ENCODE results near the gene NPRL2.
"Not testable (repeated sequence)": the region's sequence is repeated elsewhere in the genome, so short reads cannot be mapped to it uniquely, and the experiment has no call there.

The NPRL2 gene

GRCh38 chr3:50318163-50318562 is 32.4 kb downstream of the NPRL2 start:
- no peak for DNase-seq
- Histone ChIP-seq H3K27me3 (no peaks in the 10 kb centered on the region), H3K4me1 (peaks cover 3% of the 10 kb centered on the region), H3K4me3 (ENCODE audit: low read depth, low read length) (no peak overlapping the region), H3K9me3 (no peaks in the 10 kb centered on the region), H3K36me3 (peaks cover 17% of the 10 kb centered on the region)
- TF ChIP-seq CTCF (IDR thresholded peaks at IDR 0.05; ENCODE audit: low read depth, low read length) = no peak

- Histone ChIP-seq H3K9me3 (no peaks in the 10 kb centered on the region), H3K36me3 (peaks cover 17% of the 10 kb centered on the region), H3K4me3 (ENCODE audit: low read depth, low read length) (no peak overlapping the region), H3K4me1 (peaks cover 3% of the 10 kb centered on the region), H3K27me3 (no peaks in the 10 kb centered on the region)
- TF ChIP-seq CTCF (IDR thresholded peaks at IDR 0.05; ENCODE audit: low read depth, low read length) = no peak
- DNase-seq = no peak
These were observed 33.3 kb downstream of the NPRL2 start for GRCh38 chr3:50317300-50317699.

GRCh38 chr3:50316657-50317242 is 33.8 kb downstream of the NPRL2 start:
- peaks cover 17% of the 10 kb centered on the region for H3K36me3 ChIP-seq
- no peak for DNase-seq
- H3K4me1 ChIP-seq = no peaks in the 10 kb centered on the region; the same call in none of the 2 replicates
- H3K9me3 ChIP-seq = no peaks in the 10 kb centered on the region
- no peak overlapping the region for H3K4me3 ChIP-seq (ENCODE audit: low read depth, low read length)
- no peaks in the 10 kb centered on the region for H3K27me3 ChIP-seq
- TF ChIP-seq CTCF (IDR thresholded peaks at IDR 0.05; ENCODE audit: low read depth, low read length) = no peak

GRCh38 chr3:50314816-50315215 is 35.8 kb downstream of the NPRL2 start:
- Histone ChIP-seq H3K36me3 (peaks cover 14% of the 10 kb centered on the region), H3K9me3 (no peaks in the 10 kb centered on the region), H3K4me1 (no peaks in the 10 kb centered on the region), H3K27me3 (no peaks in the 10 kb centered on the region), H3K4me3 (ENCODE audit: low read depth, low read length) (no peak overlapping the region)
- TF ChIP-seq CTCF (IDR thresholded peaks at IDR 0.05; ENCODE audit: low read depth, low read length) = no peak
- DNase-seq = no peak

- no peak overlapping the region for H3K4me3 ChIP-seq (ENCODE audit: low read depth, low read length)
- peaks cover 9% of the 10 kb centered on the region for H3K36me3 ChIP-seq
- H3K27me3 ChIP-seq = no peaks in the 10 kb centered on the region
- H3K4me1 ChIP-seq = no peaks in the 10 kb centered on the region
- no peaks in the 10 kb centered on the region for H3K9me3 ChIP-seq
- no peak for TF ChIP-seq CTCF (IDR thresholded peaks at IDR 0.05; ENCODE audit: low read depth, low read length)
- DNase-seq = no peak
These were observed 36.2 kb downstream of the NPRL2 start for GRCh38 chr3:50314342-50314741.

- H3K4me1 ChIP-seq; H3K9me3 ChIP-seq; H3K27me3 ChIP-seq; H3K4me3 ChIP-seq (ENCODE audit: low read depth, low read length); H3K36me3 ChIP-seq; DNase-seq: not testable (repeated sequence)
These were observed 38.5 kb downstream of the NPRL2 start for GRCh38 chr3:50312041-50312440.

GRCh38 chr3:50304601-50305000 is 46.0 kb downstream of the NPRL2 start:
- Histone ChIP-seq H3K4me3 (ENCODE audit: low read depth, low read length) (no peak overlapping the region), H3K27me3 (no peaks in the 10 kb centered on the region), H3K4me1 (no peaks in the 10 kb centered on the region; the same call in 1 of the 2 replicates), H3K36me3 (no peaks in the 10 kb centered on the region), H3K9me3 (no peaks in the 10 kb centered on the region)
- no peak for TF ChIP-seq CTCF (IDR thresholded peaks at IDR 0.05; ENCODE audit: low read depth, low read length)
- DNase-seq = no peak
